Vagina (tissue), 2 donors: ENCODE measurements around the gene SNRK. TPM values are rescaled to one million over a fixed set of nuclear protein-coding genes. Genes with fewer than 3 reads are reported as not detected.

Source experiments
- DNase-seq, 2 donors: peaks; one replicate each; pipeline ENCODE4 v3.0.0-alpha.2; 2017; ENCODE audit errors: extremely low spot score in 2 of 2
- H3K27ac ChIP-seq: fragments of 200-600 bp; sonication (generic); one replicate; pipeline ENCODE4 v1.5.1; 2019
- H3K27me3 ChIP-seq: fragments of 200-600 bp; sonication (generic); one replicate; pipeline ENCODE4 v1.5.1; 2019
- H3K36me3 ChIP-seq, 2 donors: fragments of 200-600 bp; sonication (generic); one replicate each; pipeline ENCODE4 v1.5.1; 2017 to 2019
- H3K4me1 ChIP-seq: fragments of 200-600 bp; sonication (generic); one replicate; pipeline ENCODE4 v1.5.1; 2019
- H3K4me3 ChIP-seq, 2 donors: fragments of 200-600 bp; sonication (generic); 1 replicate in 1 of 2; 2 replicates in 1 of 2; pipeline ENCODE4 v1.5.1; 2016 to 2019
- H3K9me3 ChIP-seq: fragments of 200-600 bp; sonication (generic); one replicate; pipeline ENCODE4 v1.5.1; 2019
- CTCF ChIP-seq, 3 experiments: fragments of 450-650 bp in 2 of 3; fragments of 200-600 bp in 1 of 3; sonication (generic) in 1 of 3; IDR thresholded peaks; one replicate each; pipeline ENCODE4 v1.5.1; 2017 to 2019; ENCODE audit warnings: antibody characterized with exemption in 3 of 3, mild to moderate bottlenecking in 2 of 3, moderate library complexity in 2 of 3
- POLR2A ChIP-seq, 2 donors: fragments of 450-650 bp; IDR thresholded peaks; one replicate each; pipeline ENCODE4 v1.6.1; 2017; ENCODE audit warnings: antibody characterized with exemption in 2 of 2, mild to moderate bottlenecking in 2 of 2, moderate library complexity in 2 of 2
- POLR2AphosphoS5 ChIP-seq, 2 donors: sonication (generic); formaldehyde crosslinking; IDR thresholded peaks; one replicate each; pipeline ENCODE4 v1.9.0; 2017; ENCODE audit warnings: antibody characterized with exemption in 2 of 2, mild to moderate bottlenecking in 2 of 2, low read depth in 1 of 2; ENCODE audit not compliant: insufficient read depth in 1 of 2
- intact Hi-C: fragments of 100-400 bp; cut with DNase I; formaldehyde crosslinking; loops from one replicate; pipeline ENCODE4 v1.15.1; 2023
- total RNA-seq: library from RNA; depleted of rRNA; stranded (reverse); fragments of >200 nt; gene quantifications from one replicate; pipeline ENCODE4 v1.2.3, GENCODE V29; 2016

The SNRK gene
- total RNA-seq, 1 donor from 2014 or later: 97.0 TPM

GRCh38 chr3:43266995-43267394 lies 19.3 kb upstream of the SNRK start:
- Histone ChIP-seq H3K4me3 (no peak overlapping the region), H3K36me3 (no peaks in the 10 kb centered on the region), H3K9me3 (no peaks in the 10 kb centered on the region), H3K27me3 (no peaks in the 10 kb centered on the region), H3K4me1 (no peaks in the 10 kb centered on the region), H3K27ac (no peak overlapping the region)
- intact Hi-C loops: no loop called here
- no peak for DNase-seq
- no peak for TF ChIP-seq POLR2AphosphoS5 (IDR thresholded peaks at IDR 0.05; ENCODE audit: insufficient read depth in 1 of 2, low read depth in 1 of 2)
- TF ChIP-seq POLR2A (IDR thresholded peaks at IDR 0.05): no peak
- no peak for TF ChIP-seq CTCF (IDR thresholded peaks at IDR 0.05)

- H3K4me1 ChIP-seq: no peaks in the 10 kb centered on the region
- TF ChIP-seq POLR2A (IDR thresholded peaks at IDR 0.05) (no peak), POLR2AphosphoS5 (IDR thresholded peaks at IDR 0.05; ENCODE audit: insufficient read depth in 1 of 2, low read depth in 1 of 2) (peak in 1 of 2 donors; percentile 69), CTCF (IDR thresholded peaks at IDR 0.05) (no peak)
- peak overlapping the region; percentile 62 for H3K27ac ChIP-seq
- no peaks in the 10 kb centered on the region for H3K9me3 ChIP-seq
- no peaks in the 10 kb centered on the region for H3K36me3 ChIP-seq
- H3K4me3 ChIP-seq: no peak overlapping the region
- no peaks in the 10 kb centered on the region for H3K27me3 ChIP-seq
- intact Hi-C loops: no loop called here
- no peak for DNase-seq
These were observed 17.7 kb upstream of the SNRK start for GRCh38 chr3:43268636-43269035.

- Histone ChIP-seq H3K36me3 (no peaks in the 10 kb centered on the region), H3K27ac (no peak overlapping the region), H3K4me1 (no peaks in the 10 kb centered on the region), H3K4me3 (no peak overlapping the region), H3K9me3 (no peaks in the 10 kb centered on the region), H3K27me3 (no peaks in the 10 kb centered on the region)
- no peak for DNase-seq
- TF ChIP-seq POLR2A (IDR thresholded peaks at IDR 0.05): no peak
- no peak for TF ChIP-seq CTCF (IDR thresholded peaks at IDR 0.05)
- intact Hi-C loops: no loop called here
These were observed 16.3 kb upstream of the SNRK start for GRCh38 chr3:43270078-43270477.

GRCh38 chr3:43273416-43273815 lies 12.9 kb upstream of the SNRK start:
- Histone ChIP-seq H3K36me3 (no peaks in the 10 kb centered on the region), H3K4me1 (no peaks in the 10 kb centered on the region), H3K27me3 (no peaks in the 10 kb centered on the region), H3K4me3 (no peak overlapping the region), H3K9me3 (no peaks in the 10 kb centered on the region), H3K27ac (no peak overlapping the region)
- intact Hi-C loops: no loop called here
- DNase-seq: no peak
- TF ChIP-seq POLR2A (IDR thresholded peaks at IDR 0.05): no peak
- TF ChIP-seq CTCF (IDR thresholded peaks at IDR 0.05): no peak
- no peak for TF ChIP-seq POLR2AphosphoS5 (IDR thresholded peaks at IDR 0.05; ENCODE audit: insufficient read depth in 1 of 2, low read depth in 1 of 2)

DNA sequence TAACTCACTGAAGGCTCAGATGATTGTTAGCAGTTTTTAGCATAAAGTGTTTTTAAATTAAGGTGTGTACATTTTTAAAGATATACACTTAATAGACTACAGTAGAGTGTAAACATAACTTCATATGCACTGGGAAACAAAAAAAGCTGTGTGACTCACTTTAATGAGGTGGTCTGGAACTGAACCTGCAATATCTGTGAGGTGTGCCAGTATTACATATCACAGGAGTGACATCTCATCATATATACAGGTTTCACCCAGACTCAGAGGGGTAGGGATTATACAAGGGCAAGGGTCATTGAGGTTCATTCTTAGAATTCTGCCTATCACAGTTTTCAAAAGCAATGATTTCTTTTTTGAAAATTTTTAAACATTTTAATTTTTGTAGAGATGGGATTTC lies 7.3 kb upstream of the SNRK start:
- Histone ChIP-seq H3K4me1 (peaks cover 7% of the 10 kb centered on the region), H3K36me3 (no peaks in the 10 kb centered on the region), H3K9me3 (no peaks in the 10 kb centered on the region), H3K4me3 (no peak overlapping the region), H3K27ac (no peak overlapping the region), H3K27me3 (no peaks in the 10 kb centered on the region)
- TF ChIP-seq POLR2A (IDR thresholded peaks at IDR 0.05): no peak
- no peak for TF ChIP-seq CTCF (IDR thresholded peaks at IDR 0.05)
- no peak for TF ChIP-seq POLR2AphosphoS5 (IDR thresholded peaks at IDR 0.05; ENCODE audit: insufficient read depth in 1 of 2, low read depth in 1 of 2)
- intact Hi-C loops: no loop called here
- DNase-seq: no peak
